Activated T-helper 1 cell treated with anti-CD3 and anti-CD28 coated beads, Interleukin-12 subunit alpha, Interleukin-12 subunit beta, Interleukin-2, Interleukin-4 antibody, amounts not matched to agents 30 ng/mL and 10 ng/mL and 1 ng/mL, durations not matched to agents 14 hours and 24 hours and 36 hours (primary cell): ENCODE results near the gene RASA4. TPM values are rescaled to one million over a fixed set of nuclear protein-coding genes. Genes with fewer than 3 reads are reported as not detected.
"Not testable (repeated sequence)": the region's sequence is repeated elsewhere in the genome, so short reads cannot be mapped to it uniquely, and the experiment has no call there.

Experiments used
- DNase-seq: peaks from one replicate; pipeline ENCODE4 v3.0.0; 2021; ENCODE audit warnings: low spot score
- H3K27ac Mint-ChIP-seq: one replicate; pipeline ENCODE4 v1.8.0; 2021; ENCODE audit warnings: mild to moderate bottlenecking, mixed read lengths
- H3K27me3 Mint-ChIP-seq: one replicate; pipeline ENCODE4 v1.8.0; 2022; ENCODE audit warnings: mild to moderate bottlenecking, moderate library complexity, mixed read lengths; ENCODE audit not compliant: insufficient read depth
- H3K36me3 Mint-ChIP-seq: one replicate; pipeline ENCODE4 v1.8.0; 2021; ENCODE audit warnings: low read depth, mixed read lengths
- H3K4me1 Mint-ChIP-seq: one replicate; pipeline ENCODE4 v1.8.0; 2021; ENCODE audit warnings: low read depth, mixed read lengths
- H3K4me3 Mint-ChIP-seq: one replicate; pipeline ENCODE4 v1.8.0; 2021; ENCODE audit warnings: mild to moderate bottlenecking, moderate library complexity, mixed read lengths
- H3K9me3 Mint-ChIP-seq: one replicate; pipeline ENCODE4 v1.8.0; 2021; ENCODE audit warnings: mixed read lengths
- intact Hi-C: fragments of 100-400 bp; cut with micrococcal nuclease; formaldehyde crosslinking; loops from one replicate; pipeline ENCODE4 v1.15.1; 2024
- total RNA-seq: library from RNA; stranded (reverse); gene quantifications from 2 replicates; pipeline ENCODE4 v1.2.3, GENCODE V29; 2022

The RASA4 gene
- total RNA-seq, 1 donor from 2014 or later, result 50.4 TPM

DNA sequence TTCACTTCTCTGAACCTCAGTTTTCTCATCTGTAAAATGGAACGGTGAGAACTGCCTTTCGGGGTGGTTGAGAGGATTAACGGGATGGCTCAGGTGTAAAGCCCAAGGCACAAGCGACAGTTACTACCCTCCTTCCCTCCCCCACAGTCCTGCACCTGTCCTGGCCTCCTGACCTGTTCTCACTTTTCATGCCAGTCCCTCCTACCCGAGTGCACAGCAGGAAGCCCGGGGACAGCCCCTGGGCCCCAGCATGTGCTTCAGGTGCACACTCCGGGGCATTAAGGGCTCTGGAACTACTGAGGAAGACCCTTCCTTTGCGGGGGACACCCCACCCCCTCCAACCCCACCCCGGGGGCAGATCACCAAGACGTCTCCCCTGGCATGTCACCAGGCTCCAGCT, 626 bp downstream of the RASA4 start:
- H3K4me3 Mint-ChIP-seq, H3K4me1 Mint-ChIP-seq, H3K27ac Mint-ChIP-seq, intact Hi-C loops, DNase-seq, H3K27me3 Mint-ChIP-seq, H3K36me3 Mint-ChIP-seq, H3K9me3 Mint-ChIP-seq: not testable (repeated sequence)

GRCh38 chr7:102614873-102615272, 1.7 kb downstream of the RASA4 start:
- H3K36me3 Mint-ChIP-seq, H3K9me3 Mint-ChIP-seq, H3K27ac Mint-ChIP-seq, DNase-seq, H3K4me1 Mint-ChIP-seq, H3K4me3 Mint-ChIP-seq, intact Hi-C loops, H3K27me3 Mint-ChIP-seq: not testable (repeated sequence)

DNA sequence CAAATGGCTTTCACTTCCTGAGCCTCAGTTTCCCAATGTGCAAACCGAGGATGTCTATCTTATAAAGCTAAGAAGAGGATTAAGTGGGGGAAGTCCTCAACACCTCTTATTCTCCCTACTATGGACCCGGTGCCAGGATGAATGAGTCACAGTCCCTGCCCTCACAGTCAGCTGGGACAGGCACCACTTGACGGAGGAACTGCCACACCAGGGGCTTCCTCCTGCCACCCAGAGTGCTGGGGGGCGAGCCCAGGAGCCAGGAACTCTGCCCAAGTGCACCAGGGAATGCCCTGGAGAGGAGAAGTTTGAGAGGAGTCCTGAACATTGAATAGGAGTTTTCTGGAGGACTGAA, 2.2 kb downstream of the RASA4 start:
- H3K4me1 Mint-ChIP-seq, H3K9me3 Mint-ChIP-seq, H3K27ac Mint-ChIP-seq, H3K4me3 Mint-ChIP-seq, DNase-seq, intact Hi-C loops, H3K36me3 Mint-ChIP-seq, H3K27me3 Mint-ChIP-seq: not testable (repeated sequence)

DNA sequence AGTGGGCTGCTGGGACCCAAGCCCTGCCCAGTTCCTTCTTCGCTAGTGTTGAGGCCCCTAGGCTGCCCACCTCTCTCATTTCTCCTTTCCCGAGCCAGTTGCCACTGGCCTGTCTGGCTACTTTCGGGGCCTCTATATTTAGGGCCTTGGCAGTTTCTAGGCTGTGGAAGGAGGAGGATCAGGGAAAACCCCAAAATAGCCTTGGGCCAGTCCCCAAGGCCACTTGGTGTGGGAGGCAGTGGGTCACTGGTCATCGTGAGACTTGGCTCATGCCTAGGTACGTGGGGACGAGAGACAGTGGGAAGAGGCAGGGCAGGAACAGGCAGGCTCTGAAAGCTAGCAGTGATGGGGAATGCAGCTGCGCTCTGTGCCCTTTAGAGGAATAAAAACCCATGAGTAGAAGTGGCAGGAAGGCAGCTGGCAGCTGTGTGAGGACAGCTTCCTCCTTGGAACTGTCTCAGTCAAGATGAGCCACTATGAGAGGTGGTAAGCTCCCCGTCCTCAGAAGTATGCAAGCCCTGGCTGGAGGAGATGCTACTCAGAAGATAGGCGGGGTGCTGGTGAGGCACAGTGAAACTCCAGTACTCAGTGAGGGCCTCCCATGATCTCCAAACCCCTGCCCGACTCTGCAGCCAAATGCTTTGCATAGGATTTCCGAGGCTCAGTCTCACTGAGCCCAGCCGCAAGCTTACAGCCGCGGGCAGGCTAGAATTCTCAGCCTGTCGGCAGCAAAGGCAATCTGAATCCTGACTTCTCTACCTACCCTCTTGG, 2.8 kb downstream of the RASA4 start:
- H3K27me3 Mint-ChIP-seq, H3K36me3 Mint-ChIP-seq, H3K4me1 Mint-ChIP-seq, intact Hi-C loops, H3K9me3 Mint-ChIP-seq, DNase-seq, H3K4me3 Mint-ChIP-seq, H3K27ac Mint-ChIP-seq: not testable (repeated sequence)

- H3K36me3 Mint-ChIP-seq, DNase-seq, H3K4me1 Mint-ChIP-seq, intact Hi-C loops, H3K9me3 Mint-ChIP-seq, H3K27ac Mint-ChIP-seq, H3K4me3 Mint-ChIP-seq, H3K27me3 Mint-ChIP-seq: not testable (repeated sequence)
These were observed 4.8 kb downstream of the RASA4 start for GRCh38 chr7:102611675-102612325.

DNA sequence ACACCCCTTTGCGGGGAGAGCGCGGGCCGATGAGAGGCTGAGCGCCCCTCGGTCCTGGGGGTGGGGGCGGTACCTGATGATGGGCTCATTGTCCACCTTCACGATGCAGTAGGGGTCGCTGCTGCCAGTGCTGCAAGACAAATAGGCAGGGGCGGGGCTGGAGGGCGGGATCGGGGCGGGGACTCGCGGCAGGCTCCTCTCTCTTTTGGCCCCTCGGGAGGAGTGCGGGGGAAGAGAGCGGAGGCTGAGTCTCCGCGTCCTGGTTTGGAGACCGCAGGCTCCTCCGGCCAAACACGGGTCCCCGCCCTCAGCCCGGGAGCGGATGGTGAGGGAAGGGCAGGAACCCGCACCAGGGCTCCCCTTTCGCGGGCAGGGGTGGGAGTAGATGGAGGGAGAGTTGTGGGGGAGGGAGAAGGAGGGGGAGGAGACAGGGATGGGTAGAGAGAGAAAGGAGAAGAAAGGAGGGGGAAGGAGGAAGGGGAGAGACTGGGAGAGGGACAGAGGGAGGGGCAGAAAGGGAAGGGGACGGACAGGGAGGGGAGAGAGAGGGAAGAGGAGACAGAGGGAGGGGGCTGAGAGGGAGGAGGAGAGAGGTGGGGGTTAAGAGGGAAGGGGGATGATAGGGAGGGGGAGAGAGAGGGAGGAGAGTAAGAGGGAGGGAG, 5.4 kb downstream of the RASA4 start:
- H3K4me3 Mint-ChIP-seq, H3K4me1 Mint-ChIP-seq, H3K36me3 Mint-ChIP-seq, H3K27ac Mint-ChIP-seq, intact Hi-C loops, H3K27me3 Mint-ChIP-seq, DNase-seq, H3K9me3 Mint-ChIP-seq: not testable (repeated sequence)

- H3K4me1 Mint-ChIP-seq, H3K27me3 Mint-ChIP-seq, H3K27ac Mint-ChIP-seq, intact Hi-C loops, H3K9me3 Mint-ChIP-seq, DNase-seq, H3K36me3 Mint-ChIP-seq, H3K4me3 Mint-ChIP-seq: not testable (repeated sequence)
These were observed 6.1 kb downstream of the RASA4 start for GRCh38 chr7:102610441-102610840.

DNA sequence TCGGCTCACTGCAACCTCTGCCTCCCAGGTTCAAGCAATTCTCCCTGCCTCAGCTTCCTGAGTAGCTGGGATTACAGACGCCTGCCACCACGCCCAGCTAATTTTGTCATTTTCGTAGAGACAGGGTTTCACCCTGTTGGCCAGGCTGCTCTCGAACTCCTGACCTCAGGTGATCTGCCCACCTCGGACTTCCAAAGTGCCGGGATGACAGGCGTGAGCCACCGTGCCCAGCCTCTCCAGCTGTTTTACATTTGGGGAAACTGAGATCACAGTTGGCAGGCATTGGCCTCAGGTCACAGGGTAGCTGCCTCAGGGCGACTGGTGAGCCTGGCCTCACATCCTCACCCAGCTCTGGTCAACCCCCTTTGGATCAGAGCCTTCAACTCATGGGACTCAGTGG, 6.8 kb downstream of the RASA4 start:
- H3K36me3 Mint-ChIP-seq, H3K4me1 Mint-ChIP-seq, H3K27me3 Mint-ChIP-seq, intact Hi-C loops, H3K27ac Mint-ChIP-seq, DNase-seq, H3K9me3 Mint-ChIP-seq, H3K4me3 Mint-ChIP-seq: not testable (repeated sequence)

DNA sequence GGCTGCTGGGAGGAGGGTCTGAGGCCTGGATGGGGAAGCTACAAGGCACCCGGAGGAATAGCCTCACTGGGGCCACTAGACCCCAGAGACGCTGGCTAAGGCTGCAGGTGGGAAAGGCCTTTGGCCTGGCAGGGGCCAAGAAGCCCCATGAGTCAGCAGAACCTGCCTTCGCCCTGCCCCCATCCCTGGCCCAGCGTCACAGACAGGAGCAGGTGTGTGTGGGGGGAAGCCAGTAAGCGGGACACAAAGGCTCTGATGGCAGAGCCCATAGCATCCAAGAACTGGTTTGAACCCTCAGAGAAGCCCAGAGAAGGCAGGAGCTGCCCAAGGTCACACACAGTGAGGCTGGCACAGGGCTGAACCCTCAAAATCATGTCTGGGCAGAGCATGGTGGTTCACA, 9.7 kb downstream of the RASA4 start:
- H3K9me3 Mint-ChIP-seq, intact Hi-C loops, H3K27ac Mint-ChIP-seq, H3K27me3 Mint-ChIP-seq, H3K4me1 Mint-ChIP-seq, H3K4me3 Mint-ChIP-seq, DNase-seq, H3K36me3 Mint-ChIP-seq: not testable (repeated sequence)

GRCh38 chr7:102604431-102605145, 12.0 kb downstream of the RASA4 start:
- H3K4me1 Mint-ChIP-seq, H3K4me3 Mint-ChIP-seq, intact Hi-C loops, H3K36me3 Mint-ChIP-seq, H3K9me3 Mint-ChIP-seq, DNase-seq, H3K27me3 Mint-ChIP-seq, H3K27ac Mint-ChIP-seq: not testable (repeated sequence)

GRCh38 chr7:102602317-102602716, 14.2 kb downstream of the RASA4 start:
- H3K4me1 Mint-ChIP-seq, H3K27me3 Mint-ChIP-seq, H3K9me3 Mint-ChIP-seq, H3K4me3 Mint-ChIP-seq, DNase-seq, intact Hi-C loops, H3K36me3 Mint-ChIP-seq, H3K27ac Mint-ChIP-seq: not testable (repeated sequence)

DNA sequence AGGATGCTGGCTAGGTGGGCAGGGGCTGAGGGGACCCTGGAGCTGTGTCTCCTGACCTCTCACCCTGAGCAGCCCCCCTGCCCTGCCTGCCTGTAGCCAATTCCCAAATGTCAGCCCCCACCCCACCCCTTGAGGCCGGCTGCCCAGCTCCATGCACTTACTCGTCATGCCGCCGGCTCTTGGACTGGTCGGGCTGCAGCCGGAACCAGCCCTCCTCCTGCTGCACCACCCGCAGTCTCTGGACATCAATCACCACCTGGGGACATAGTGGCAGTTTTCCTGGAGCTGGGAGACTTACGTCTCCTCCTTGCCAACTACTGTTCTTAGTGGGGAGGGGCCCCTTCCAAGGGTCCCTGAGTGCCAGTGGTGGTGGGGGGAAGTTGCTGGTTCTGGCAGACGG, 16.9 kb downstream of the RASA4 start:
- intact Hi-C loops, H3K27ac Mint-ChIP-seq, H3K4me1 Mint-ChIP-seq, H3K27me3 Mint-ChIP-seq, DNase-seq, H3K4me3 Mint-ChIP-seq, H3K9me3 Mint-ChIP-seq, H3K36me3 Mint-ChIP-seq: not testable (repeated sequence)

DNA sequence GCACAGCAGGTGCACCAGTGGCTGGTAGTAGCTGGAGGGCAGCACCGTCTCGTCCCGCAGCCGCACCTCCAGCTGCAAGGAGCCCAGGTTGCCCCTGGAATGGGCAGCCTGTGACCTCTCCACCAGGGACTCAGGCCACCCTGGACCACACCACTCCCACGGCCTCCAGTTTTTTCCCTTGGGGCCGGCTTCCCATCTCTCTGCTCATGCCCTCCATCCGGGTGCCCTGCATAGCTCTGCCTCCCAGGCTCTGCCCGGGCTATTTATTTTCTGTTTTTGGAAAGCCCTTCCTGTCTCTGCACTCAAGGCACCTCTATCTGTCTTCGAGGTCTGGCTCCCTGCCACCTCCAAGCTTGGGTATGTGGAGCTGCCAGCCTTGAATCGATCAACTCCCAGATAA, 20.5 kb downstream of the RASA4 start:
- H3K27me3 Mint-ChIP-seq, DNase-seq, H3K27ac Mint-ChIP-seq, intact Hi-C loops, H3K9me3 Mint-ChIP-seq, H3K4me3 Mint-ChIP-seq, H3K36me3 Mint-ChIP-seq, H3K4me1 Mint-ChIP-seq: not testable (repeated sequence)
